Measurements from ENCODE around the gene SLC25A41.
"Not testable (repeated sequence)": the region's sequence is repeated elsewhere in the genome, so short reads cannot be mapped to it uniquely, and the experiment has no call there.

SLC25A41 gene

GRCh38 chr19:6402058-6402457, 31.5 kb downstream of the SLC25A41 start:
- Histone ChIP-seq H3K27me3 (no peaks in the 10 kb centered on the region), H3K27ac (no peak overlapping the region), H3K9me3 (no peaks in the 10 kb centered on the region), H3K36me3 (no peaks in the 10 kb centered on the region), H3K4me1 (no peaks in the 10 kb centered on the region), H3K4me3 (no peak overlapping the region)
- TF ChIP-seq CTCF (IDR thresholded peaks at IDR 0.05), result no peak
- DNase-seq, result no peak
- intact Hi-C loops (cut with DNase I; ENCODE audit: low total_unique reads), result no loop called here

- H3K27me3 ChIP-seq; H3K9me3 ChIP-seq; H3K27ac ChIP-seq; intact Hi-C loops (cut with DNase I; ENCODE audit: low total_unique reads); H3K36me3 ChIP-seq; H3K4me1 ChIP-seq; DNase-seq; H3K4me3 ChIP-seq: not testable (repeated sequence)
These were observed 33.3 kb downstream of the SLC25A41 start for GRCh38 chr19:6400062-6400944.

- H3K36me3 ChIP-seq, result peaks cover 0 to 5% (median 0%) of the 10 kb centered on the region in 3 donors
- H3K9me3 ChIP-seq, result no peaks in the 10 kb centered on the region
- no peak for DNase-seq
- H3K4me3 ChIP-seq, result no peak overlapping the region
- H3K4me1 ChIP-seq, result peaks cover 0 to 18% (median 14%) of the 10 kb centered on the region in 4 donors
- intact Hi-C loops (cut with DNase I; ENCODE audit: low total_unique reads), result no loop called here
- H3K27ac ChIP-seq, result no peak overlapping the region
- no peaks in the 10 kb centered on the region for H3K27me3 ChIP-seq
- no peak for TF ChIP-seq CTCF (IDR thresholded peaks at IDR 0.05)
These were observed 37.3 kb downstream of the SLC25A41 start for GRCh38 chr19:6396305-6396704.

- H3K4me1 ChIP-seq, result peaks cover 0 to 18% (median 14%) of the 10 kb centered on the region in 4 donors
- intact Hi-C loops (cut with DNase I; ENCODE audit: low total_unique reads), result no loop called here
- H3K9me3 ChIP-seq, result no peaks in the 10 kb centered on the region
- no peaks in the 10 kb centered on the region for H3K27me3 ChIP-seq
- no peak overlapping the region for H3K4me3 ChIP-seq
- TF ChIP-seq CTCF (IDR thresholded peaks at IDR 0.05), result no peak
- peaks cover 0 to 9% (median 3%) of the 10 kb centered on the region in 3 donors for H3K36me3 ChIP-seq
- H3K27ac ChIP-seq, result no peak overlapping the region
- no peak for DNase-seq
These were observed 38.7 kb downstream of the SLC25A41 start for GRCh38 chr19:6394831-6395230.

- Histone ChIP-seq H3K9me3 (no peaks in the 10 kb centered on the region), H3K27ac (peak overlapping the region; percentile 91 to 96), H3K4me1 (peaks cover 0 to 18% (median 14%) of the 10 kb centered on the region in 4 donors), H3K36me3 (peaks cover 0 to 17% (median 11%) of the 10 kb centered on the region in 3 donors), H3K27me3 (no peaks in the 10 kb centered on the region), H3K4me3 (peak overlapping the region; percentile 63 to 88)
- peak in 1 of 2 donors; percentile 54 for DNase-seq
- intact Hi-C loops (cut with DNase I; ENCODE audit: low total_unique reads), result no loop called here
- no peak for TF ChIP-seq CTCF (IDR thresholded peaks at IDR 0.05)
These were observed 39.6 kb downstream of the SLC25A41 start for GRCh38 chr19:6393983-6394412.

Measured in tibial artery (tissue), 4 donors.